ENCODE measurements around the gene KLF11.

- TF ChIP-seq CTCF (IDR thresholded peaks at IDR 0.05; ENCODE audit: low read depth, low read length, poor library complexity, severe bottlenecking), result peak; percentile 89
- no peak for TF ChIP-seq EZH2phosphoT487 (IDR thresholded peaks at IDR 0.05; ENCODE audit: borderline replicate concordance, low read length)
Measured at GRCh38 chr2:10072656-10073480, 29.5 kb downstream of the KLF11 start.

All from DOHH2 (cell line).